ENCODE results near the gene HMBS.

GRCh38 chr11:119091178-119091577, 6.5 kb downstream of the HMBS start:
- TF ChIP-seq, protein P1, sequence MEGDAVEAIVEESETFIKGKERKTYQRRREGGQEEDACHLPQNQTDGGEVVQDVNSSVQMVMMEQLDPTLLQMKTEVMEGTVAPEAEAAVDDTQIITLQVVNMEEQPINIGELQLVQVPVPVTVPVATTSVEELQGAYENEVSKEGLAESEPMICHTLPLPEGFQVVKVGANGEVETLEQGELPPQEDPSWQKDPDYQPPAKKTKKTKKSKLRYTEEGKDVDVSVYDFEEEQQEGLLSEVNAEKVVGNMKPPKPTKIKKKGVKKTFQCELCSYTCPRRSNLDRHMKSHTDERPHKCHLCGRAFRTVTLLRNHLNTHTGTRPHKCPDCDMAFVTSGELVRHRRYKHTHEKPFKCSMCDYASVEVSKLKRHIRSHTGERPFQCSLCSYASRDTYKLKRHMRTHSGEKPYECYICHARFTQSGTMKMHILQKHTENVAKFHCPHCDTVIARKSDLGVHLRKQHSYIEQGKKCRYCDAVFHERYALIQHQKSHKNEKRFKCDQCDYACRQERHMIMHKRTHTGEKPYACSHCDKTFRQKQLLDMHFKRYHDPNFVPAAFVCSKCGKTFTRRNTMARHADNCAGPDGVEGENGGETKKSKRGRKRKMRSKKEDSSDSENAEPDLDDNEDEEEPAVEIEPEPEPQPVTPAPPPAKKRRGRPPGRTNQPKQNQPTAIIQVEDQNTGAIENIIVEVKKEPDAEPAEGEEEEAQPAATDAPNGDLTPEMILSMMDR (conservative IDR thresholded peaks at IDR 0.05; ENCODE audit: low read depth in 2 of 2), result no peak
- TF ChIP-seq POLR2AphosphoS5 (IDR thresholded peaks at IDR 0.05; ENCODE audit: low read depth), result no peak
- no peak for TF ChIP-seq EZH2phosphoT487 (IDR thresholded peaks at IDR 0.05; ENCODE audit: unreplicated experiment)
- no peak for TF ChIP-seq CREB1 (CRISPR knock-in tag; IDR thresholded peaks at IDR 0.05; ENCODE audit: low read depth)
- TF ChIP-seq JUNB (IDR thresholded peaks at IDR 0.05; ENCODE audit: unreplicated experiment), result no peak
- TF ChIP-seq ETS1 (IDR thresholded peaks at IDR 0.05), result no peak
- no peak for TF ChIP-seq EZH2 (IDR thresholded peaks at IDR 0.05; ENCODE audit: low read depth, unreplicated experiment)
- TF ChIP-seq, protein P2, sequence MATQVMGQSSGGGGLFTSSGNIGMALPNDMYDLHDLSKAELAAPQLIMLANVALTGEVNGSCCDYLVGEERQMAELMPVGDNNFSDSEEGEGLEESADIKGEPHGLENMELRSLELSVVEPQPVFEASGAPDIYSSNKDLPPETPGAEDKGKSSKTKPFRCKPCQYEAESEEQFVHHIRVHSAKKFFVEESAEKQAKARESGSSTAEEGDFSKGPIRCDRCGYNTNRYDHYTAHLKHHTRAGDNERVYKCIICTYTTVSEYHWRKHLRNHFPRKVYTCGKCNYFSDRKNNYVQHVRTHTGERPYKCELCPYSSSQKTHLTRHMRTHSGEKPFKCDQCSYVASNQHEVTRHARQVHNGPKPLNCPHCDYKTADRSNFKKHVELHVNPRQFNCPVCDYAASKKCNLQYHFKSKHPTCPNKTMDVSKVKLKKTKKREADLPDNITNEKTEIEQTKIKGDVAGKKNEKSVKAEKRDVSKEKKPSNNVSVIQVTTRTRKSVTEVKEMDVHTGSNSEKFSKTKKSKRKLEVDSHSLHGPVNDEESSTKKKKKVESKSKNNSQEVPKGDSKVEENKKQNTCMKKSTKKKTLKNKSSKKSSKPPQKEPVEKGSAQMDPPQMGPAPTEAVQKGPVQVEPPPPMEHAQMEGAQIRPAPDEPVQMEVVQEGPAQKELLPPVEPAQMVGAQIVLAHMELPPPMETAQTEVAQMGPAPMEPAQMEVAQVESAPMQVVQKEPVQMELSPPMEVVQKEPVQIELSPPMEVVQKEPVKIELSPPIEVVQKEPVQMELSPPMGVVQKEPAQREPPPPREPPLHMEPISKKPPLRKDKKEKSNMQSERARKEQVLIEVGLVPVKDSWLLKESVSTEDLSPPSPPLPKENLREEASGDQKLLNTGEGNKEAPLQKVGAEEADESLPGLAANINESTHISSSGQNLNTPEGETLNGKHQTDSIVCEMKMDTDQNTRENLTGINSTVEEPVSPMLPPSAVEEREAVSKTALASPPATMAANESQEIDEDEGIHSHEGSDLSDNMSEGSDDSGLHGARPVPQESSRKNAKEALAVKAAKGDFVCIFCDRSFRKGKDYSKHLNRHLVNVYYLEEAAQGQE (IDR thresholded peaks at IDR 0.05; ENCODE audit: unreplicated experiment), result no peak
- TF ChIP-seq ZNF331 (CRISPR knock-in tag; IDR thresholded peaks at IDR 0.05; ENCODE audit: low read depth), result no peak
- no peak for TF ChIP-seq ZNF114 (CRISPR knock-in tag; IDR thresholded peaks at IDR 0.05)

All from GM23338 (cell line).